Neural progenitor cell (in vitro differentiated cells): ENCODE results near the gene VWF. TPM values are rescaled to one million over a fixed set of nuclear protein-coding genes. Genes with fewer than 3 reads are reported as not detected.

Experiments
- DNase-seq: peaks from one replicate; pipeline ENCODE4 v3.0.0-alpha.2; 2016; ENCODE audit warnings: low spot score
- H2AFZ ChIP-seq: fragments of 200-600 bp; sonication (generic); replicated peaks from 2 replicates; pipeline ENCODE4 v1.6.1; 2016; ENCODE audit warnings: antibody characterized with exemption
- H3F3A ChIP-seq: fragments of 200-600 bp; sonication (generic); 2 replicates; pipeline ENCODE4 v1.6.1; 2016; ENCODE audit warnings: antibody characterized with exemption, low read depth
- H3K27ac ChIP-seq: fragments of 200-600 bp; sonication (generic); 2 replicates; pipeline ENCODE4 v1.5.1; 2016; ENCODE audit warnings: mild to moderate bottlenecking
- H3K27me3 ChIP-seq: fragments of 200-600 bp; sonication (generic); 2 replicates; pipeline ENCODE4 v1.6.1; 2016; ENCODE audit warnings: mild to moderate bottlenecking, moderate library complexity
- H3K36me3 ChIP-seq: fragments of 200-600 bp; sonication (generic); 2 replicates; pipeline ENCODE4 v1.5.1; 2016
- H3K4me1 ChIP-seq: fragments of 200-600 bp; sonication (generic); 2 replicates; pipeline ENCODE4 v1.6.1; 2016; ENCODE audit warnings: mixed run types
- H3K4me2 ChIP-seq: fragments of 200-600 bp; sonication (generic); 2 replicates; pipeline ENCODE4 v1.6.1; 2016
- H3K4me3 ChIP-seq: fragments of 200-600 bp; sonication (generic); 2 replicates; pipeline ENCODE4 v1.5.1; 2016
- H3K79me2 ChIP-seq: fragments of 200-600 bp; sonication (generic); 2 replicates; pipeline ENCODE4 v1.6.1; 2016; ENCODE audit warnings: low read depth
- H3K9ac ChIP-seq: fragments of 200-600 bp; sonication (generic); 2 replicates; pipeline ENCODE4 v1.6.1; 2016
- H3K9me3 ChIP-seq: fragments of 200-600 bp; sonication (generic); 2 replicates; pipeline ENCODE4 v1.5.1; 2016; ENCODE audit warnings: low read depth
- H4K20me1 ChIP-seq: fragments of 200-600 bp; sonication (generic); 2 replicates; pipeline ENCODE4 v1.6.1; 2016; ENCODE audit warnings: low read depth
- H3K27ac Mint-ChIP-seq: 3 replicates; pipeline ENCODE4 v1.8.0; 2021; ENCODE audit warnings: mixed read lengths
- H3K27me3 Mint-ChIP-seq: 2 replicates; pipeline ENCODE4 v1.8.0; 2022; ENCODE audit warnings: low read depth, mild to moderate bottlenecking, inconsistent platforms, moderate library complexity, mixed read lengths; ENCODE audit not compliant: insufficient read depth
- H3K36me3 Mint-ChIP-seq: 3 replicates; pipeline ENCODE4 v1.8.0; 2021; ENCODE audit warnings: mixed read lengths
- H3K4me1 Mint-ChIP-seq: 3 replicates; pipeline ENCODE4 v1.8.0; 2021; ENCODE audit warnings: mixed read lengths
- H3K4me3 Mint-ChIP-seq: 3 replicates; pipeline ENCODE4 v1.8.0; 2021; ENCODE audit warnings: mild to moderate bottlenecking, moderate library complexity, mixed read lengths
- H3K9me3 Mint-ChIP-seq: 3 replicates; pipeline ENCODE4 v1.8.0; 2020; ENCODE audit warnings: mixed read lengths
- CTCF ChIP-seq: fragments of 200-600 bp; sonication (generic); IDR thresholded peaks from 2 replicates; pipeline ENCODE4 v1.5.1; 2017; ENCODE audit warnings: antibody characterized with exemption, mild to moderate bottlenecking
- EZH2 ChIP-seq: fragments of 200-600 bp; sonication (generic); IDR thresholded peaks from 2 replicates; pipeline ENCODE4 v1.6.1; 2017; ENCODE audit warnings: antibody characterized with exemption, mild to moderate bottlenecking, moderate library complexity
- EZH2phosphoT487 ChIP-seq: fragments of 200-600 bp; sonication (generic); IDR thresholded peaks from 2 replicates; pipeline ENCODE4 v1.6.1; 2017; ENCODE audit warnings: antibody characterized with exemption
- total RNA-seq: library from RNA; depleted of rRNA; stranded (reverse); fragments of >200 nt; gene quantifications from 2 replicates; pipeline ENCODE4 v1.2.3, GENCODE V29; 2015; ENCODE audit warnings: low replicate concordance

VWF gene
- total RNA-seq, 1 donor from 2014 or later: 8.0 TPM

GRCh38 chr12:5927732-5928516 lies 196.5 kb downstream of the VWF start:
- peaks cover 5% of the 10 kb centered on the region for H3K9me3 Mint-ChIP-seq
- Histone ChIP-seq H3K36me3 (no peaks in the 10 kb centered on the region), H3K4me1 (peaks cover 10% of the 10 kb centered on the region), H2AFZ (no peak overlapping the region), H3K4me2 (no peak overlapping the region), H3F3A (peaks cover 10% of the 10 kb centered on the region), H3K27me3 (no peaks in the 10 kb centered on the region), H3K9me3 (no peaks in the 10 kb centered on the region), H3K4me3 (no peak overlapping the region), H3K27ac (no peak overlapping the region), H3K79me2 (no peaks in the 10 kb centered on the region), H3K9ac (no peak overlapping the region), H4K20me1 (peaks cover 8% of the 10 kb centered on the region)
- DNase-seq: no peak
- H3K36me3 Mint-ChIP-seq: peaks cover 4% of the 10 kb centered on the region
- peaks cover 10% of the 10 kb centered on the region for H3K27me3 Mint-ChIP-seq
- peaks cover 28% of the 10 kb centered on the region for H3K4me1 Mint-ChIP-seq
- no peak overlapping the region for H3K4me3 Mint-ChIP-seq
- H3K27ac Mint-ChIP-seq: peak overlapping the region; percentile 21
- no peak for TF ChIP-seq EZH2phosphoT487
- no peak for TF ChIP-seq EZH2
- TF ChIP-seq CTCF: no peak

- Mint-ChIP-seq H3K9me3 (peaks cover 5% of the 10 kb centered on the region), H3K27me3 (peaks cover 13% of the 10 kb centered on the region)
These were observed 198.8 kb downstream of the VWF start for GRCh38 chr12:5925646-5926045.

GRCh38 chr12:5924342-5924741 lies 200.1 kb downstream of the VWF start:
- peak overlapping the region; percentile 42 for H3K4me2 ChIP-seq
- no peak overlapping the region for H3K27ac ChIP-seq
- H3K9ac ChIP-seq: no peak overlapping the region
- no peak overlapping the region for H3K4me3 ChIP-seq
- H2AFZ ChIP-seq: no peak overlapping the region
- no peak for DNase-seq
- peaks cover 11% of the 10 kb centered on the region for H3K36me3 Mint-ChIP-seq
- peaks cover 43% of the 10 kb centered on the region for H3K4me1 Mint-ChIP-seq
- peaks cover 15% of the 10 kb centered on the region for H3K27me3 Mint-ChIP-seq
- no peaks in the 10 kb centered on the region for H3K9me3 ChIP-seq
- peaks cover 10% of the 10 kb centered on the region for H3F3A ChIP-seq
- H3K27me3 ChIP-seq: no peaks in the 10 kb centered on the region
- TF ChIP-seq EZH2 (no peak), EZH2phosphoT487 (no peak), CTCF (no peak)
- no peak overlapping the region for H3K4me3 Mint-ChIP-seq
- H3K27ac Mint-ChIP-seq: peak overlapping the region; percentile 25
- H4K20me1 ChIP-seq: peaks cover 8% of the 10 kb centered on the region
- H3K79me2 ChIP-seq: no peaks in the 10 kb centered on the region
- H3K36me3 ChIP-seq: no peaks in the 10 kb centered on the region
- H3K9me3 Mint-ChIP-seq: peaks cover 5% of the 10 kb centered on the region
- H3K4me1 ChIP-seq: peaks cover 13% of the 10 kb centered on the region

More at GRCh38 chr12:5925646-5926045, 198.8 kb downstream of the VWF start:
- no peaks in the 10 kb centered on the region for H3K9me3 ChIP-seq
- H3F3A ChIP-seq: peaks cover 10% of the 10 kb centered on the region
- H3K27me3 ChIP-seq: no peaks in the 10 kb centered on the region
- H4K20me1 ChIP-seq: peaks cover 8% of the 10 kb centered on the region
- peaks cover 7% of the 10 kb centered on the region for H3K36me3 Mint-ChIP-seq
- no peak for DNase-seq
- H3K4me2 ChIP-seq: no peak overlapping the region
- no peak overlapping the region for H3K27ac Mint-ChIP-seq
- H3K27ac ChIP-seq: no peak overlapping the region
- H3K79me2 ChIP-seq: no peaks in the 10 kb centered on the region
- TF ChIP-seq EZH2: no peak
- TF ChIP-seq EZH2phosphoT487: no peak
- no peak for TF ChIP-seq CTCF
- no peak overlapping the region for H3K4me3 Mint-ChIP-seq
- H3K36me3 ChIP-seq: no peaks in the 10 kb centered on the region
- H3K9ac ChIP-seq: no peak overlapping the region
- peaks cover 40% of the 10 kb centered on the region for H3K4me1 Mint-ChIP-seq
- peaks cover 13% of the 10 kb centered on the region for H3K4me1 ChIP-seq
- no peak overlapping the region for H3K4me3 ChIP-seq
- no peak overlapping the region for H2AFZ ChIP-seq
